Measurements from ENCODE around the gene TWF2. TPM values are rescaled to one million over a fixed set of nuclear protein-coding genes. Genes with fewer than 3 reads are reported as not detected.

The TWF2 gene
- total RNA-seq, 1 donor from 2014 or later: 154 TPM

DNA sequence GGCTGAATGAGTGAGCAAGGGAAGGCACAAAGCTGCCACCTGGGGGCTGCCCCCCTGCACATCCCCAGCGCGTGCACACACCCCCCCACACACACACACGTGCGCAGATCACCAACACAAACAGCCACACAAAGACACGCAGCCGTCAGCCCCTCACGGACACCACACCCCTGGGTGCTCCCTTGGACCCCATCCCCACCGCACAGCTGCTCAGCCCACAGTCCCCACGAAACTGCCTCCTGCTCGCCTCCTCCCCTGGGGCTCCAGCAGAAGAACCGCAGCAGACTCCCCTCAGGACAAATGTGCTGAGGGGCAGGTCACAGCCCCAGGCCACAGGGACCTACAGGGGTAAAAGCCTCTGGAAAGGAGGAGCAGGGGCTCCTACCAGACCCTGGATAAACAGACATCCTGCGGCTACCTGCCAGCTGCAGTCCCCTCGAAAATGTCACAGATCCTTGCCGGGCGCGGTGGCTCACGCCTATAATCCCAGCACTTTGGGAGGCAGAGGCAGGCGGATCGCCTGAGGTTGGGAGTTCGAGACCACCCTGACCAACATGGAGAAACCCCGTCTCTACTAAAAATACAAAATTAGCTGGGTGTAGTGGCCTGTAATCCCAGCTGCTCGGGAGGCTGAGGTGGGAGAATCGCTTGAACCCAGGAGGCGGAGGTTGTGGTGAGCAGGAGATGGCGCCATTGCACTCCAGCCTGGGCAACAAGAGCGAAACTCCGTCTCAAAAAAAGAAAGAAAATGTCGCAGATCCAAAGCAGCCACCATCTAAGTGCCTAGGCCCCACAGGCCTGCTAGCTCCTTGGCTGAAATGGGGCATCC, 6.5 kb downstream of the TWF2 start:
- TF ChIP-seq, protein P1, sequence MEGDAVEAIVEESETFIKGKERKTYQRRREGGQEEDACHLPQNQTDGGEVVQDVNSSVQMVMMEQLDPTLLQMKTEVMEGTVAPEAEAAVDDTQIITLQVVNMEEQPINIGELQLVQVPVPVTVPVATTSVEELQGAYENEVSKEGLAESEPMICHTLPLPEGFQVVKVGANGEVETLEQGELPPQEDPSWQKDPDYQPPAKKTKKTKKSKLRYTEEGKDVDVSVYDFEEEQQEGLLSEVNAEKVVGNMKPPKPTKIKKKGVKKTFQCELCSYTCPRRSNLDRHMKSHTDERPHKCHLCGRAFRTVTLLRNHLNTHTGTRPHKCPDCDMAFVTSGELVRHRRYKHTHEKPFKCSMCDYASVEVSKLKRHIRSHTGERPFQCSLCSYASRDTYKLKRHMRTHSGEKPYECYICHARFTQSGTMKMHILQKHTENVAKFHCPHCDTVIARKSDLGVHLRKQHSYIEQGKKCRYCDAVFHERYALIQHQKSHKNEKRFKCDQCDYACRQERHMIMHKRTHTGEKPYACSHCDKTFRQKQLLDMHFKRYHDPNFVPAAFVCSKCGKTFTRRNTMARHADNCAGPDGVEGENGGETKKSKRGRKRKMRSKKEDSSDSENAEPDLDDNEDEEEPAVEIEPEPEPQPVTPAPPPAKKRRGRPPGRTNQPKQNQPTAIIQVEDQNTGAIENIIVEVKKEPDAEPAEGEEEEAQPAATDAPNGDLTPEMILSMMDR (conservative IDR thresholded peaks at IDR 0.05; ENCODE audit: low read depth, low read length): peak; percentile 22
- no peak for DNase-seq (ENCODE audit: low read depth)

DNA sequence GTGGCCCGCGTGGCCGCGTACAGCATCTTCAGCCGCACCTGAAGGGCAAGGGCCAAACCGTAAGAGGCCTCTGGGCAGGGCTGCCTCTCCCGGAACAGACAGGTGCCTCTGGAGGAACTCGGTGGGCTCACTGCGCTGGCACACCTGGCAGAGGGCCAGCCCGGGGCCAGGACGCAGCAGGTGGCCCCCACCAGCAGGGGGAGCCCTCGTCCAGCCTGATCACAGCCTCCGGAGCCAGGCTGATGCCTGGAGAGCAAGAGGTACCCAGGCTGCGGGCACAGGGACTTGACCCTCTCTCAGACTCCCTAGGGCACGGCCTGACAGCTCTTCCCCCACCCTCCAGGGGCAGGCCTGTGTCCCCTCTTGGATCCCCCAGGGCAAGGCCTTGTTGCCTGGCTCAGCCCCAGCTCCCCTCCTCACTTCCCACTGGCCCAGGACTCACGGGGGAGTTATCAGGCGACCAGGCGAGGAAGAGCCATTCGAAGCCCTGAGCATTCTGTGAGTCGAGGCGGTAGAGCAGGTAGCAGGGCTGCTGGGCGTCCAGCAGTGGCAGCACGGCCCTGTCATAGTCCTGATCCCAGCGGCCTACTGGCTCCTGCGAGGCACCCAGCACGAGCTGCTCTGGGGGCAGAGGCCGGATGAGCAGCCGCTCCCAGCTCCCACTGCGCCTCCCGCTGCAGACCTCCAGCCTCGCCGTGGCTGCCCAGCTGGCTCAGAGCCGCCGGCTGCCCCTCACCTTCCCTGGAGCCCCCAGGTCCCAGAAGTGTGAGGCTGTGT, 7.3 kb downstream of the TWF2 start:
- no peak for DNase-seq (ENCODE audit: low read depth)
- TF ChIP-seq, protein P1 (conservative IDR thresholded peaks at IDR 0.05; ENCODE audit: low read depth, low read length): peak; percentile 88
- H3K4me3 ChIP-seq (ENCODE audit: low read depth, low read length): no peak overlapping the region

More for the DNA sequence above, 6.5 kb downstream of the TWF2 start:
- no peak overlapping the region for H3K4me3 ChIP-seq (ENCODE audit: low read depth, low read length)

DNA sequence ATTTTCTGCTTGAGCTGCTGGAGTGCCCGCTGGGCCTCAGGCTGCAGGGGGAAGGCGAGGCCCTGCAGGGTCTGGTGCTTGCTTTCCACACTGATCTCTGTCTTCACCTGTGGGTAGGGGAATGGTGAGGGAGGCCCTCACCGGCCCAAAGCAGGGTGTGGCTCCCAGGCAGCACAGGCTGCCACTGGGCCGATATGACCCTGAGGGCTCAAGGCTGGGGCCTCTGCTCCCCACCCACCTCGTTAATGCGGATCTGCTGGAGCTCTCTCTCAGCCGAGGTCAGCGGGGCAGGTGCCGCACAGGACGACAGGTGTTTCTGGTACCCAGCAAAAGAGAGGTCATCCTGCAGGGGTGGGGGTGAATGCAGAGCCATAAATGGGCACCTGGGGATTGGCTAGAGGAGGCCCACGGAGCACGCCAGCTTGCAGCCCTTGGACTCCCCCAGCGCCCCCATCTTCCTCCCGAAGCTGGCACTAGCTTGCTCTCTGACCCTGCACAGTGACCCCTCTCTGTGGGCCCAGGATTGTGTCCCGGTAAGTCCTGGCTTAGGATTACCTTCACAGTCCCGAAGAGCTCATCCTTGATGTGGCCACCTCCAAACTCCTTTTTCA, 8.0 kb downstream of the TWF2 start:
- no peak overlapping the region for H3K4me3 ChIP-seq (ENCODE audit: low read depth, low read length)
- TF ChIP-seq, protein P1 (conservative IDR thresholded peaks at IDR 0.05; ENCODE audit: low read depth, low read length): no peak
- no peak for DNase-seq (ENCODE audit: low read depth)

DNA sequence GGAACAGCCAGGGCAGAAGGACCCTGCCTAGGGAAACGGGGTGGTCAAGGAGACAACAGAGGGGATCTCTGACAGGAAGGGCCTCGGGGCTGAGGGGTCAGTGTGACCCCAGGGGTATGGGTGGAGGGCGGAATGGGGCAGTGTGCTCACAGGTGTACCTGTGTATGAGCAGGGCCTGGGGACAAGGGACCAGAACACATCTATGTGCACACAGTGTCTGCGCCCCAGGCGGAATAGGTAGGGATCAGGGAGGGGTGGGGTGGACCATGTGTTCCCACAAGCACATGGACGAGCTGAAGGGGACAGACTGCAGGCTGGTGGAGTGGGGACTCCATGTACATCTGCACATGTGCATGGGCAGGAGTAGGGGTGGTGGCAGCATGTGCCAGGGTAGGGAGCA, 8.5 kb downstream of the TWF2 start:
- no peak overlapping the region for H3K4me3 ChIP-seq (ENCODE audit: low read depth, low read length)
- TF ChIP-seq, protein P1 (conservative IDR thresholded peaks at IDR 0.05; ENCODE audit: low read depth, low read length): no peak
- DNase-seq (ENCODE audit: low read depth): no peak

DNA sequence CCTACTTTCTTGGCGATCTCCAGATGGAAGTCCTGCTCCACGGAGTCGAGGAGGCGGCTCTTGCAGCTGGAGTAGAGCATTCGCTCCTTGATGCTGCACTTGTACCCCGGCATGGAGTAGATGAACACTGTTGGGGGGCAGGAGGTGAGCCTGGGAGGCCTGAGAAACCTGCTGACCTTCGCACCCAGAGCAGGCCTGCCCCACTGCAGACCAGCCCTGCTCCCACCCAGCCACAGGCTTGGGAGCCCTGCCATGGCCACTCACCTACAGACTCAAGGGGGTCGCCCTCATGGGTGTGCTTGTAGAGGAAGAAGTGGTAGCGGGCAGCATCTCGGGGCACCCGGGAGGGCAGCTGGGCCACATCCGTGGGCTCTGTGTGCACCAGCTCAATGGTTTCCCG, 9.3 kb downstream of the TWF2 start:
- no peak overlapping the region for H3K4me3 ChIP-seq (ENCODE audit: low read depth, low read length)
- DNase-seq (ENCODE audit: low read depth): no peak
- TF ChIP-seq, protein P1 (conservative IDR thresholded peaks at IDR 0.05; ENCODE audit: low read depth, low read length): no peak

DNA sequence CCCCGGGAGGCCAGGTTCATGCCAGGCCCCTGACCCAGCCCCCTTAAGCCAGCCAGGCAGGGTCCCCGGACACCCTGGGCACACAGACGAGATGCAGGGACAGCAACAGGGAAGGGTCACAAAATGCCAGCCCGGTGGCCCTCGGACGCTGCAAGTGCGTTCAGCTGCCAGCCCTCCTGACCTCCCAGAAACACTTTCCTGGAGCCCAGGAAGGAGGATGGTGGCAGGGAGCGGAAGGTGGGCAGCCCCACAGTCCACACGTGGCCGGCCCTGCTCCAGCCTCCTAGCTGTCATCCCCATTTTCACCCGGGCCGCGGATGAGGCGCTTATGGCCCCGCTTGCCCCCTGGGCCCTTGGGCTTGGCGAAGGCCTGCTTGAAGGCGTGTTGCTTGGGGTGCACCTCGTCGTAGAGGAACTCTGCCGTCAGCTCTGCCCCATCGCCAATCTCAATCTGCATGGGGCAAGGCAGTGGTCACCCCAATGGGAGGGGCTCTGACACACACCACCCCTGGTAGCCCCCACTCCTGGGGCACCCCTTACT, 10.1 kb downstream of the TWF2 start:
- H3K4me3 ChIP-seq (ENCODE audit: low read depth, low read length): no peak overlapping the region
- TF ChIP-seq, protein P1 (conservative IDR thresholded peaks at IDR 0.05; ENCODE audit: low read depth, low read length): no peak
- DNase-seq (ENCODE audit: low read depth): no peak
